Adipose tissue (tissue), 3 donors: ENCODE data around the gene UCP3. TPM values are rescaled to one million over a fixed set of nuclear protein-coding genes. Genes with fewer than 3 reads are reported as not detected.

Experiments
- H3K27ac ChIP-seq: one replicate; pipeline ENCODE4 v1.5.1; 2013; ENCODE audit warnings: low read depth, low read length
- WGBS, 3 donors: extraction: QIAGEN DNeasy Blood & Tissue Kit; methylation state at CpG; one replicate each; pipeline ENCODE4 v1.1.7; 2013; 5-methylcytosine and 5-hydroxymethylcytosine counted together
- polyA plus RNA-seq, 3 donors: library from polyadenylated mRNA; stranded (reverse); fragments of 200-250 nt; gene quantifications; one replicate each; pipeline ENCODE4 v1.2.3, GENCODE V29; 2013
- donor health status: healthy with polysubstance abuse.
- donor health status: Bipolar disorder and iron deficiency.
- donor health status: healthy.

Gene UCP3
- polyA plus RNA-seq, 3 donors, result 0.48 to 0.80 (median 0.67) TPM

DNA sequence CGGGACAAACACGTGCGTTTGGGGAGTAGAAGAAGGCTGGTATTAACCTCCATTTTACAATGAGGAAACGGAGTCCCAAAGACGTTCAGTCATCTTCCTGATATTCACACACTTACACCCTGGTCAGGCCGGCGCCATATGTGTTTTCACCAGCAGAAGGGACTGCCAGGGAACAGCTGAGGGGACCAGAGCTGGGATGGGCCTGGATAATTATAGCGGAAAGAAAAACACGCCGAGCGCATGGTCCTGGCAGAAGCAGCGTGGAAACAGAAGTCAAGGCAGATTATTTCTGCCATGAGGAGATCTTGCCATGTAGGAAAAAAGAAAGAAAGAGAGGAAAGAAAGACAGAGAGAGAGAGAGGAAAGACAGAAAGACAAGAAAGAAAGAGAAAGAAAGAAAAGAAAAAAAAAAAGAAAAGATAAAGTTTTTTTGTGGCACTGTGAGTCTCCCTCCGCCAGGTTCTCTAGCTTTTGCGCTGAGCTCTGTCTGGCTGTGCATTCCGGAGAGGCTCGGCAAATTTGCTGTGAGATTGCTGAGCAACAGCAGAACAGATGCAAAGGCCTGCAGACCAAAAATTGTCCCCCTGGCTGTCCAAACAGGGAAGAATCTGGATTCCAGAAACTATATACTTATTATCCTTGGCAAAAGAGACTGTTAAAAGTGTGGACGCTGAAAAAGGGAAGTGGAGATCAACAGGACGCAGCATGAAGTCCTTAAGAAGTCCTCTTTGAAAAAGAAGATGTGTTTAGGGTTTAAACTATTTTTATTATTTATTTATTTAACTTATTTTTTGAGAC lies 24.9 kb downstream of the UCP3 start:
- no peak overlapping the region for H3K27ac ChIP-seq
- WGBS, 3 donors, result 48 to 67% (median 58%) methylated on average over 18 of the region's 18 CpGs

DNA sequence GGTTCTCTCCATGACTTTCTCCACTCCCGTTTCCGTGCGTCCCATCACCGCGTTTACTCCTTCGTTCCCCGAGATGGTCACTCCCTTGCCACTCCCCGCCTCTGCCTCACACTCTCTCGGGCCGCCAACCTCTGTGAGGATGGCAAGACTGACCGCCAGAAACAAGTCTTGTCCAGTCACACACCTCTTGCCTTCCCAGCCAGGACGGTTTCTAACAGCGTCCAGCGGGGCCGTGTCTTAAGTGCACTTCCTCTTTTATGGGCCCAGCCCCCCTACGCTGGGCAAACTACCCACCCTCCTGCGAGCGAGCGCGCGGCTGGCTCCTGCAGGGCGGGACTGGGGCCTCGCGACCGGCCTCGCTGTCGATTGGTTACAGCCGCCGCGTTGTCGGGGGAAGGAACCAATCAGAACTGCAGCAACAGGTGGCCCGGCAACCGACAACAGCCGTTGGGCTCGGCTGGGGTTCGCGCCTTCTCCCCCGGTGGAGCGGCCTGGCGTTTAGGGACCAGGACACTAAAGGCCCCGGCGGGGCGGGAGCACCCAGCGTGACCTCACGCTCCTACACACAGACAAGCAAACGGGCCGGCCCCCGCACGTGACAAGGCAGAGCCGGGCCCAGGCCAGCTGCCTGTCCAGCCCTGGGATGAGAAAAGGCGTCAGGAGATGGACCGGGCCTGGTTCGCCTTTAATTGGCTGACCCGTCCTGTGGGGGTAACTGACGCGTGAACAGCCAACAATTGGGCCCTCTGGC lies 25.7 kb downstream of the UCP3 start:
- WGBS, 3 donors, result 1% methylated on average over 56 of the region's 56 CpGs
- peak overlapping the region; percentile 23 for H3K27ac ChIP-seq

- 1 to 2% (median 1%) methylated on average over 27 to 43 of the region's 43 CpGs for WGBS, 3 donors
These were observed 26.3 kb downstream of the UCP3 start, which contains the start of gene UCP2 for GRCh38 chr11:73982595-73982989. TSS of gene UCP2 (minus strand) at chr11:73982843. CDS start at chr11:73978378, 4,465 bp downstream.

DNA sequence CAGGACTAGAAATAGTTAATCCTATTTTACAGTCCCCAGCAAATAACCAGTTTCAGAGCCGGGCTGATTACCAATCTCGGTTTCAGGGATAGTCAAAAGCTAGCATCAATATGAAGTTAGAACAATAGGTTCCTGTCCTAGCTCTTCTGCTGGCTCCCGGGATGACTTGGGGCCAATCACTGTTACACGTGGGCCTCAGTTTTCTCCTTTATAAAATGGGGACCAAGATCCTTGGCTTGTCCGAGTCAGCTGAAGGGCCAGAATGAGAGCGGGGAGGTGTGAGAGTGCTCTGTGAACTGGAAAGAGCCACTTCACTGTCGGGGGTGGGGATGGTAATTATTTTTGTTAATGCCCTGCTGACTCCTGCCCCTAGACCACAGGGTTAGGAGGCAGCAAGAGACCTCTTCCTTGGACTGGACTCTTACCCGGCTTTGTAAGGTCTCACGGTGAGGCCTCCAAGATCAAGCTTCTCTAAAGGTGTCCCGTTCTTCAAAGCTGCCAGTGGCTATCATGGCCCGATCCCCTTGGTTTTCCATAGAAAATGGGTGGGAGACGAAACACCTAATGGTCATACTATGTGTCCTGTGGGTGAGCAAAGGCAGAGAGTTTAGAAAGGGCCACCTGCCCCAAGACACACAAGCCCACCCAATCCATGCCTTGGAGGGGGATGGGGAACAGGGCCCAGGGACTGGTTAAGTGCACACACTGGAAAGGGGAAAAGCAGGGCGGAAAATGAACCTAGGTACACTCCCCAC lies 27.7 kb downstream of the UCP3 start:
- H3K27ac ChIP-seq, result no peak overlapping the region
- 77 to 80% (median 77%) methylated on average over 13 of the region's 13 CpGs for WGBS, 3 donors

More at GRCh38 chr11:73982595-73982989, 26.3 kb downstream of the UCP3 start, which contains the start of gene UCP2:
- H3K27ac ChIP-seq, result peak within 1 kb of the TSS; percentile 23

- 45 to 58% (median 49%) methylated on average over 6 of the region's 6 CpGs for WGBS, 3 donors
- no peak overlapping the region for H3K27ac ChIP-seq
These were observed 28.6 kb downstream of the UCP3 start for GRCh38 chr11:73980001-73980961.

- WGBS, 3 donors, result 88 to 94% (median 92%) methylated on average over 3 of the region's 3 CpGs
- no peak overlapping the region for H3K27ac ChIP-seq
These were observed 30.3 kb downstream of the UCP3 start for GRCh38 chr11:73978576-73979086.

DNA sequence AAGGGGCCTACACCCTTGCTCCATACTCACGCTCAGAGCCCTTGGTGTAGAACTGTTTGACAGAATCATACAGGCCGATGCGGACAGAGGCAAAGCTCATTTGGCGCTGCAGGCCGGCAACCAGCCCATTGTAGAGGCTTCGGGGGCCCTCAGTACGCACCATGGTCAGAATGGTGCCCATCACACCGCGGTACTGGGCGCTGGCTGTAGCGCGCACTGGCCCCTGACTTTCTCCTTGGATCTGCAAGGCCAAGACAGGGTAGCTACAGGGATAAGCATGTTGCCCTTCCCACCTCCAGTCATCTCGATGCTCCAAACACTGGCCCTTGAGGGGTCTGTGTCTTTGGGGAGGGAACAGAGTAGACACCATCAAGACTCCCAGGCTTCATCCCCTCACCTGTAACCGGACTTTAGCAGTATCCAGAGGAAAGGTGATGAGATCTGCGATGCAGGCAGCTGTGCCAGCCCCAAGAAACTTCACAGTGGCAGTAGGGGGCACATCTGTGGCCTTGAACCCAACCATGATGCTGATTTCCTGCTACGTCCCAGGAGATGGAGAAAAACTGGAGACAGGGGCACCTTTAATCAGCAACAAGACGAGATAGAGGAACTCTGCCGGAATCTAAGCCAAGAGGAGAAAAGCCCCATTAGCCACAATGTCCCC lies 30.9 kb downstream of the UCP3 start:
- 95 to 96% (median 96%) methylated on average over 18 of the region's 18 CpGs for WGBS, 3 donors
- no peak overlapping the region for H3K27ac ChIP-seq

DNA sequence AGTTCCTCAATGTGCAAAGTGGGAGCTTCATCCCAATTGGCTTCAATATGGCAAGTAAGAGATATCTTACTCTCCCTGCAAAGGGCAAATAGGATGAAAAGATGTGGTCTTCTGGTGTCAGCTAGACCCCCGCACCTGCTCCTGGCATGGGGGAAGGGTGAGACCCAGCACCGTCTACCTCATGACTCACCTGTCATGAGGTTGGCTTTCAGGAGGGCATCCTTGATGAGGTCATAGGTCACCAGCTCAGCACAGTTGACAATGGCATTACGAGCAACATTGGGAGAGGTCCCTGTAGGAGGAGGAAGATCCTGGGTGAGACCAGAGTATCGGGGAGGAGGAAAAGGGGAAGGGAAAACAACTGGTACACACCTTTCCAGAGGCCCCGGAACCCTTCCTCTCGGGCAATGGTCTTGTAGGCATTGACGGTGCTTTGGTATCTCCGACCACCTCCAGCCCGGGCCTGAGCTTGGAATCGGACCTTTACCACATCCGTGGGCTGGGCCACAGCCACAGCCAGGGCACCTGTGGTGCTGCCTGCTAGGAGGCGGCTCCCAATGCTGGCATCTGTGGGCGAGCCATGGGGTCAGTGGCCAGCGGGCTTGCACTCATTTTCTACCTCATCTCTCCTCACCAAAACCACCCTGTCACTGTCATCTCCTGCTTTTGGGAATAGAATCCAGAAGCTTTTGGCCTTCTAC lies 32.3 kb downstream of the UCP3 start:
- whole genome bisulfite sequencing, 3 donors, result 92 to 94% (median 93%) methylated on average over 14 of the region's 14 CpGs
- no peak overlapping the region for H3K27ac ChIP-seq

DNA sequence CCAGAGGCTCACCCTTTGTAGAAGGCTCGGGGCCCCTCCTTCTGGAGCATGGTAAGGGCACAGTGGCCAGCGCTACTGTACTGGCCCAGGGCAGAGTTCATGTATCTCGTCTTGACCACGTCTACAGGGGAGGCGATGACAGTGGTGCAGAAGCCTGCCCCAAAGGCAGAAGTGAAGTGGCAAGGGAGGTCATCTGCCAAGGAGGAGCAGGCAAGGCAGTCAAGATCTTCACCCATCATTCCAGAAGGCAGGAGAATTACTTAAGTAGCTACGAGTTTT lies 33.5 kb downstream of the UCP3 start:
- H3K27ac ChIP-seq, result no peak overlapping the region
- WGBS, 3 donors, result 89 to 95% (median 92%) methylated on average over 6 of the region's 6 CpGs

GRCh38 chr11:73974604-73975478 lies 34.0 kb downstream of the UCP3 start:
- 90 to 93% (median 91%) methylated on average over 13 of the region's 13 CpGs for WGBS, 3 donors
- H3K27ac ChIP-seq, result no peak overlapping the region

DNA sequence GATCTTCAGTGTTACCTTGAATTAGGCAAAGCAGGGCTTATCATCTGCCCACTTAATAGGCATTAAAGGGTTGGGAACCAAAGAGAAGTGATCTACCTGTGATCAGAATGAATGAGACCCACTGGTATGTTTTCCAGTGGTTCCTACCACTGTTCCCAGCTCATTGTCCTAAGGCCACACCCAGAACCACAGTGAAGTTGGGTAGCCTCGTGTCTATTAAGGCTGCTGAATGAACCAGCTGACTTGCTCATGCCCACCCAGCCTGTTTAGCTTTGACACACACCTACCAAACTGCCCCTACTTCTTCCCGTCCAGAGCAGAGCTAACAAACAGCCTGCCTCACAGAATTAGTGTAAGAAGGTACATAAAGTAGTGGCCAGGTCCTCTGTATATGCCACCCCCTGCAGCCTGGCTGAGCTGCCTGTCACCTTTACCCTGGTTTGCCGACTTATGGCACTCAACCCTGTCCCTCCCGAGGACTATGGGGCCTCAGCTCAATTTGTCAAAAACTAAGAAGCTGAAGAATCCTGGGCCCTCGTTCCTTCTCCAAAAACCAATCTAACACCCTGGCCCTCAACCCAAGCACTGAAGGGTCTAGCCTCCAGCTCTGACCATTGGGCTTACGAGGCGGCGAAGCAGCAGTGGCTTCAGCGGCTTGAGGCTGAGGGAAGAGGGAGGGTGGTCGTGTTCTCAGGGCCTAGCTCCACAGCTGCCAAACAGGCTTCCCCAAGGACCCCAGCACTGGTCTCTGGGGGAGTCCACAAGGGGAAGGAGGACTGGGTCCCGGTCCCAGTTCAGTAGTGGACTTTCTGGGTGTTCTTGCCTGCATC lies 36.0 kb downstream of the UCP3 start:
- H3K27ac ChIP-seq, result no peak overlapping the region
- WGBS, 3 donors, result 83 to 84% (median 84%) methylated on average over 11 of the region's 11 CpGs

DNA sequence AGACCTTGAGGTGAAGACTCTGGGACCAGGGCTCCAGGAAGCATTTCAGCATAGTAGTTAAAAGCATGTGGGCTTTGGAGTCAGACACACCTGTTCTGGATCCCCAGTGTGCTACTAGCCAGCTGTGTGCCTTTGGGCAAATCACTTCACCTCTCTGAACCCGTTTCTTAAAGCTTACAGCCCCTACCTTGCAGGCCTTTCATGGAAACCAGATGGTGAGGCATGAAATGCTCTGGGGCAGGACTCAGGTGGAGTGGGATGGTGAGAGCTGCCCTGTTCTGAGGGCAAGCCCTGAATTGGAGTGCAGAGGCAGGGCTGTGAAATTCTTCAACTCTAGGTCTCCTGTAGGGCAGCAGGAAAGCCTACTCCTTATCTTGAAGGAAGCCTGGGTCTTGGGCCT lies 36.7 kb downstream of the UCP3 start:
- 77 to 89% (median 81%) methylated on average over 1 of the region's 1 CpG for WGBS, 3 donors
- H3K27ac ChIP-seq, result no peak overlapping the region

GRCh38 chr11:73971175-73971719 lies 37.6 kb downstream of the UCP3 start:
- WGBS, 3 donors, result 83 to 95% (median 89%) methylated on average over 6 of the region's 6 CpGs
- H3K27ac ChIP-seq, result no peak overlapping the region

DNA sequence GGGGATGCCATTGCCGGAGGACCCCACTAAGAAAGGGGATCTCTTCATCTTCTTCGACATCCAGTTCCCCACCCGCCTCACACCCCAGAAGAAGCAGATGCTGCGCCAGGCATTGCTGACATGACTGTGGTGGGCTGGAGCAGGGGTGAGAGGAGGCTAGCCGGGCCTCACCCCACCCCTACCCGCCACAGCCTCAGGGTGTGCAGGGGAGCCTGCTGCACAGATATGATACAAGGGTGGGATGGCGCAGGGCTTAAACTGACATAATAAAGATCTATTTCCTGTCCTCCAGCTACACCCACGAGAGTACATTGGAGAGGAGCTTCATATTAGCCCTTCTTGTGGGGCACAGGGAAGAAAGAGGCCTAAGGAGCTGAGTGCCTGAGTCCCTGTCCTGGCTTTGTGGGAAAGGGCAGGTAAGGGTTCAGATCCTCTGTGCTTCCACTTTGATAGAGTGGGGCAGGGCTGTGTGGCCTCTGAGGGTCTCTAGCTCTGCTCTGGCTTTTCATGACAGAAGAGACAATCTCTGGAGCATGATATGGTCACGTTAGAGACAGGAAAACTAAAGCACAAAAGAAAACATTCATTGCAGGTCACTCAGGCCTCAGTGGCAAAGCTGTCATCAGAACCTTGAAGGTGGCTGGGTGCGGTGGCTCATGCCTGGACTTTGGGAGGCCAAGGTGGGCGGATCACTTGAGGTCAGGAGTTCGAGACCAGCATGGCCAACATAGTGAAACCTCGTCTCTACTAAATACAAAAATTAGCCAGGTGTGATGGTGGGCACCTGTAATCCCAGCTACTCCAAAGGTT lies 38.7 kb downstream of the UCP3 start:
- 81 to 88% (median 83%) methylated on average over 13 of the region's 13 CpGs for WGBS, 3 donors
- H3K27ac ChIP-seq, result no peak overlapping the region
